Caco-2 (cell line): ENCODE results near the gene FIBCD1. TPM values are rescaled to one million over a fixed set of nuclear protein-coding genes. Genes with fewer than 3 reads are reported as not detected.

Experiments used
- BruUV-seq: library from RNA; stranded (reverse); fragments of 400-500 nt; replicated peaks from 2 replicates; lab custom pipeline; 2021; lab: Mats Ljungman, UMichigan
- CTCF ChIA-PET: fragments of 300-600 bp; sonication (Branson Sonifier 250); formaldehyde crosslinking; loops from one replicate; lab custom pipeline; 2022; ENCODE audit warnings: antibody characterized with exemption; lab: Charles Lee
- POLR2A ChIA-PET: fragments of 300-600 bp; sonication (Branson Sonifier 250); formaldehyde crosslinking; loops from one replicate; lab custom pipeline; 2022; ENCODE audit warnings: antibody characterized with exemption; lab: Charles Lee
- DNase-seq, 2 experiments: peaks; one replicate each; pipeline versions ENCODE4 v3.0.0 to v3.0.0-alpha.2; 2020 to 2022
- H3K27me3 ChIP-seq: replicated peaks from 2 replicates; pipeline ENCODE4 v1.6.0; 2011; ENCODE audit warnings: low read length; ENCODE audit not compliant: control insufficient read depth, insufficient read depth
- H3K36me3 ChIP-seq: 2 replicates; pipeline ENCODE4 v1.5.1; 2011; ENCODE audit warnings: low read length; ENCODE audit not compliant: control insufficient read depth, insufficient read depth
- H3K4me1 ChIP-seq: fragments of 250-450 bp; sonication (Bioruptor Pico); 2 replicates; pipeline ENCODE4 v1.5.1; 2020; ENCODE audit warnings: mild to moderate bottlenecking
- H3K4me3 ChIP-seq: 2 replicates; pipeline ENCODE4 v1.5.1; 2011; ENCODE audit warnings: low read depth, mild to moderate bottlenecking, control low read depth, low read length
- H3K9me3 ChIP-seq: fragments of 250-450 bp; sonication (Bioruptor Pico); 2 replicates; pipeline ENCODE4 v1.5.1; 2020; ENCODE audit warnings: mild to moderate bottlenecking, moderate library complexity
- H3K27ac Mint-ChIP-seq: one replicate; pipeline ENCODE4 v1.8.0; 2022; ENCODE audit warnings: mixed read lengths; ENCODE audit not compliant: unreplicated experiment
- H3K27me3 Mint-ChIP-seq: one replicate; pipeline ENCODE4 v1.8.0; 2022; ENCODE audit warnings: mixed read lengths; ENCODE audit not compliant: insufficient read depth, unreplicated experiment
- H3K36me3 Mint-ChIP-seq: one replicate; pipeline ENCODE4 v1.8.0; 2022; ENCODE audit warnings: mild to moderate bottlenecking, mixed read lengths; ENCODE audit not compliant: insufficient read depth, unreplicated experiment
- H3K4me1 Mint-ChIP-seq: one replicate; pipeline ENCODE4 v1.8.0; 2022; ENCODE audit warnings: low read depth, mixed read lengths; ENCODE audit not compliant: unreplicated experiment
- H3K4me3 Mint-ChIP-seq: one replicate; pipeline ENCODE4 v1.8.0; 2022; ENCODE audit warnings: mild to moderate bottlenecking, moderate library complexity, mixed read lengths; ENCODE audit not compliant: unreplicated experiment
- H3K9me3 Mint-ChIP-seq: one replicate; pipeline ENCODE4 v1.8.0; 2022; ENCODE audit warnings: mixed read lengths; ENCODE audit not compliant: unreplicated experiment
- CTCF ChIP-seq, 2 experiments: fragments of 200-600 bp in 1 of 2; IDR thresholded peaks; 1 replicate in 1 of 2; 2 replicates in 1 of 2; pipeline versions ENCODE4 v1.5.1 to v1.8.0; 2011 to 2022; ENCODE audit warnings: antibody characterized with exemption in 1 of 2, control low read depth in 1 of 2, inconsistent platforms in 1 of 2, low read depth in 1 of 2, low read length in 1 of 2, mild to moderate bottlenecking in 1 of 2, moderate library complexity in 1 of 2; ENCODE audit not compliant: insufficient read depth in 1 of 2, severe bottlenecking in 1 of 2, unreplicated experiment in 1 of 2
- intact Hi-C: fragments of 100-400 bp; cut with micrococcal nuclease; formaldehyde crosslinking; loops from one replicate; pipeline ENCODE4 v1.10.0; 2022; ENCODE audit not compliant: unreplicated experiment
- total RNA-seq: library from RNA; stranded (reverse); gene quantifications from 2 replicates; pipeline ENCODE4 v1.2.3, GENCODE V29; 2022

The FIBCD1 gene
- total RNA-seq, 1 experiment from 2014 or later: not detected

GRCh38 chr9:130908878-130909355, 30.1 kb downstream of the FIBCD1 start:
- Histone ChIP-seq H3K4me3 (no peak overlapping the region), H3K4me1 (no peaks in the 10 kb centered on the region), H3K9me3 (no peaks in the 10 kb centered on the region), H3K27me3 (no peaks in the 10 kb centered on the region), H3K36me3 (no peaks in the 10 kb centered on the region)
- ChIA-PET POLR2A (no interaction called here), CTCF (no interaction called here)
- Mint-ChIP-seq H3K27me3 (peaks cover 2% of the 10 kb centered on the region), H3K4me3 (no peak overlapping the region), H3K4me1 (no peaks in the 10 kb centered on the region), H3K36me3 (no peaks in the 10 kb centered on the region), H3K27ac (no peak overlapping the region), H3K9me3 (no peaks in the 10 kb centered on the region)
- TF ChIP-seq CTCF (IDR thresholded peaks at IDR 0.05; ENCODE audit: insufficient read depth in 1 of 2, low read depth in 1 of 2, low read length in 1 of 2, severe bottlenecking in 1 of 2, unreplicated experiment in 1 of 2): no peak
- no TSS peak for BruUV-seq
- DNase-seq: no peak
- intact Hi-C loops: no loop called here

- POLR2A ChIA-PET: no interaction called here
- no peak overlapping the region for H3K4me3 ChIP-seq
- H3K4me1 Mint-ChIP-seq: no peaks in the 10 kb centered on the region
- H3K4me3 Mint-ChIP-seq: no peak overlapping the region
- H3K4me1 ChIP-seq: no peaks in the 10 kb centered on the region
- H3K27me3 Mint-ChIP-seq: peaks cover 2% of the 10 kb centered on the region
- H3K9me3 ChIP-seq: no peaks in the 10 kb centered on the region
- no peaks in the 10 kb centered on the region for H3K27me3 ChIP-seq
- no TSS peak for BruUV-seq
- no peaks in the 10 kb centered on the region for H3K36me3 Mint-ChIP-seq
- H3K36me3 ChIP-seq: no peaks in the 10 kb centered on the region
- no peak for TF ChIP-seq CTCF (IDR thresholded peaks at IDR 0.05; ENCODE audit: insufficient read depth in 1 of 2, low read depth in 1 of 2, low read length in 1 of 2, severe bottlenecking in 1 of 2, unreplicated experiment in 1 of 2)
- intact Hi-C loops: no loop called here
- no peak overlapping the region for H3K27ac Mint-ChIP-seq
- CTCF ChIA-PET: no interaction called here
- no peaks in the 10 kb centered on the region for H3K9me3 Mint-ChIP-seq
- DNase-seq: no peak
Observed at GRCh38 chr9:130908146-130908877, 30.7 kb downstream of the FIBCD1 start.

GRCh38 chr9:130906735-130907416, 32.2 kb downstream of the FIBCD1 start:
- Mint-ChIP-seq H3K27me3 (peaks cover 2% of the 10 kb centered on the region), H3K27ac (no peak overlapping the region), H3K9me3 (no peaks in the 10 kb centered on the region), H3K4me3 (no peak overlapping the region), H3K4me1 (no peaks in the 10 kb centered on the region), H3K36me3 (no peaks in the 10 kb centered on the region)
- Histone ChIP-seq H3K36me3 (no peaks in the 10 kb centered on the region), H3K4me3 (no peak overlapping the region), H3K9me3 (no peaks in the 10 kb centered on the region), H3K27me3 (no peaks in the 10 kb centered on the region), H3K4me1 (no peaks in the 10 kb centered on the region)
- ChIA-PET CTCF (no interaction called here), POLR2A (no interaction called here)
- intact Hi-C loops: no loop called here
- BruUV-seq: no TSS peak
- TF ChIP-seq CTCF (IDR thresholded peaks at IDR 0.05; ENCODE audit: insufficient read depth in 1 of 2, low read depth in 1 of 2, low read length in 1 of 2, severe bottlenecking in 1 of 2, unreplicated experiment in 1 of 2): no peak
- DNase-seq: no peak
